Natural killer cell (primary cell): ENCODE measurements around the gene SLC39A7. TPM values are rescaled to one million over a fixed set of nuclear protein-coding genes. Genes with fewer than 3 reads are reported as not detected.

Experiments
- ATAC-seq, 3 donors: fragments of 150-1000 bp in 2 of 3; fragments of 200-7000 bp in 1 of 3; cut with Tn5 transposase; 1 replicate in 1 of 3; 2 replicates in 2 of 3; pipeline ENCODE4 v1.10.0; 2021; ENCODE audit warnings: mild to moderate bottlenecking in 2 of 3, moderate library complexity in 2 of 3
- DNase-seq, 2 donors: peaks; one replicate each; pipeline versions ENCODE4 v3.0.0 to v3.0.0-alpha.2; 2013 to 2021; ENCODE audit warnings: mixed read lengths in 1 of 2
- H3K27ac ChIP-seq: one replicate; pipeline ENCODE4 v1.5.1; 2013; ENCODE audit warnings: mild to moderate bottlenecking, low read length
- H3K27me3 ChIP-seq: one replicate; pipeline ENCODE4 v1.6.1; 2013; ENCODE audit warnings: low read length; ENCODE audit not compliant: control insufficient read depth, insufficient read depth
- H3K36me3 ChIP-seq: one replicate; pipeline ENCODE4 v1.6.1; 2013; ENCODE audit warnings: low read length; ENCODE audit not compliant: control insufficient read depth, insufficient read depth
- H3K4me1 ChIP-seq: one replicate; pipeline ENCODE4 v1.6.1; 2013; ENCODE audit warnings: low read length; ENCODE audit not compliant: control insufficient read depth, insufficient read depth
- H3K4me3 ChIP-seq: one replicate; pipeline ENCODE4 v1.5.1; 2013; ENCODE audit warnings: low read length
- H3K9me3 ChIP-seq: one replicate; pipeline ENCODE4 v1.6.1; 2013; ENCODE audit warnings: low read length; ENCODE audit not compliant: control insufficient read depth, insufficient read depth
- H3K27ac Mint-ChIP-seq, 2 donors: one replicate each; pipeline ENCODE4 v1.8.0; 2022; ENCODE audit warnings: mild to moderate bottlenecking in 2 of 2, mixed read lengths in 2 of 2, moderate library complexity in 1 of 2
- H3K27me3 Mint-ChIP-seq, 2 donors: one replicate each; pipeline ENCODE4 v1.8.0; 2022; ENCODE audit warnings: low read depth in 2 of 2, mixed read lengths in 2 of 2
- H3K36me3 Mint-ChIP-seq: one replicate; pipeline ENCODE4 v1.8.0; 2022; ENCODE audit warnings: mixed read lengths
- H3K4me1 Mint-ChIP-seq, 2 donors: one replicate each; pipeline ENCODE4 v1.8.0; 2022; ENCODE audit warnings: mixed read lengths in 2 of 2
- H3K4me3 Mint-ChIP-seq: one replicate; pipeline ENCODE4 v1.8.0; 2022; ENCODE audit warnings: mild to moderate bottlenecking, moderate library complexity, mixed read lengths
- H3K9me3 Mint-ChIP-seq, 2 donors: one replicate each; pipeline ENCODE4 v1.8.0; 2022; ENCODE audit warnings: mixed read lengths in 2 of 2
- WGBS: methylation state at CpG from one replicate; pipeline ENCODE4 v1.1.7; 2013; ENCODE audit warnings: missing lambda C conversion rate; ENCODE audit not compliant: insufficient coverage; 5-methylcytosine and 5-hydroxymethylcytosine counted together
- intact Hi-C: fragments of 100-400 bp; cut with micrococcal nuclease; formaldehyde crosslinking; loops from one replicate; pipeline ENCODE4 v1.14.2; 2022
- total RNA-seq, 4 donors: library from RNA; stranded (reverse); fragments of 120-200 nt in 1 of 4; gene quantifications; one replicate each; pipeline versions ENCODE4 v1.2.3 to v1.2.4, GENCODE V29; 2013 to 2022
- TF ChIP-seq, protein P1 (sequence below): fragments of 200-600 bp; IDR thresholded peaks from one replicate; pipeline ENCODE4 v1.8.0; 2022; ENCODE audit warnings: antibody characterized with exemption

SLC39A7 gene
- total RNA-seq, 3 donors from 2014 or later (not counting 1 experiment from before 2014, with no cell fraction given) = 38.9 to 45.7 (median 45.6) TPM

DNA sequence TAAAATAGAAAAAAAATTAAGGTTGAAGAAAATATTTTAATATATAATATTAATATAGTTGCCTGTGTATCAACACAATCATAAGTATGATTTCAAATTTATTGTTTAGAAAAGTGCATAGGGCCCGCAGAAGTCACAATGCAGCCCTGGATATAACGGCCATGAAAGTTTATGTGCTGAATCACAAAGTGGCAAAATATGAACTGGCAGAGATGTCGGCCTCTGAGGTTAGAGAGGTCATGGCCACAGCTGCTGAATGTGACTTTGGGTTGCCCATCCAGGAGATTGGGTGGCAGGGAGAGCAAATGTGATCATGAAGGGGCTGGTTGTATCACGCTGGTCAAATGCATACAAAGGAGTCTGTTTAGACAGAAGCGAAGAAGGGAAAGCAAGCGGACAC is 44.1 kb upstream of the SLC39A7 start:
- DNase-seq = no peak
- H3K27ac Mint-ChIP-seq = no peak overlapping the region
- no peaks in the 10 kb centered on the region for H3K27me3 ChIP-seq
- ATAC-seq = no peak
- no peaks in the 10 kb centered on the region for H3K36me3 Mint-ChIP-seq
- H3K27me3 Mint-ChIP-seq = peaks cover 2 to 8% of the 10 kb centered on the region in 2 donors
- TF ChIP-seq, protein P1, sequence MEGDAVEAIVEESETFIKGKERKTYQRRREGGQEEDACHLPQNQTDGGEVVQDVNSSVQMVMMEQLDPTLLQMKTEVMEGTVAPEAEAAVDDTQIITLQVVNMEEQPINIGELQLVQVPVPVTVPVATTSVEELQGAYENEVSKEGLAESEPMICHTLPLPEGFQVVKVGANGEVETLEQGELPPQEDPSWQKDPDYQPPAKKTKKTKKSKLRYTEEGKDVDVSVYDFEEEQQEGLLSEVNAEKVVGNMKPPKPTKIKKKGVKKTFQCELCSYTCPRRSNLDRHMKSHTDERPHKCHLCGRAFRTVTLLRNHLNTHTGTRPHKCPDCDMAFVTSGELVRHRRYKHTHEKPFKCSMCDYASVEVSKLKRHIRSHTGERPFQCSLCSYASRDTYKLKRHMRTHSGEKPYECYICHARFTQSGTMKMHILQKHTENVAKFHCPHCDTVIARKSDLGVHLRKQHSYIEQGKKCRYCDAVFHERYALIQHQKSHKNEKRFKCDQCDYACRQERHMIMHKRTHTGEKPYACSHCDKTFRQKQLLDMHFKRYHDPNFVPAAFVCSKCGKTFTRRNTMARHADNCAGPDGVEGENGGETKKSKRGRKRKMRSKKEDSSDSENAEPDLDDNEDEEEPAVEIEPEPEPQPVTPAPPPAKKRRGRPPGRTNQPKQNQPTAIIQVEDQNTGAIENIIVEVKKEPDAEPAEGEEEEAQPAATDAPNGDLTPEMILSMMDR = no peak
- H3K4me1 Mint-ChIP-seq = peaks cover 5 to 6% of the 10 kb centered on the region in 2 donors
- peaks cover 6% of the 10 kb centered on the region for H3K4me1 ChIP-seq
- H3K27ac ChIP-seq = no peak overlapping the region
- 91% methylated on average over 6 of the region's 6 CpGs for WGBS
- peaks cover 3% of the 10 kb centered on the region in 2 donors for H3K9me3 Mint-ChIP-seq
- H3K36me3 ChIP-seq = no peaks in the 10 kb centered on the region
- H3K9me3 ChIP-seq = peaks cover 2% of the 10 kb centered on the region
- H3K4me3 ChIP-seq = no peak overlapping the region
- H3K4me3 Mint-ChIP-seq = no peak overlapping the region
- intact Hi-C loops = loop anchor here (10.0 kb wide), 1 partner anchor 52 kb away; no protein-coding TSS in a partner anchor

- no peak overlapping the region for H3K4me3 Mint-ChIP-seq
- H3K36me3 Mint-ChIP-seq = no peaks in the 10 kb centered on the region
- 91% methylated on average over 1 of the region's 2 CpGs for WGBS
- peaks cover 2 to 8% of the 10 kb centered on the region in 2 donors for H3K27me3 Mint-ChIP-seq
- H3K4me1 ChIP-seq = peaks cover 10% of the 10 kb centered on the region
- no peak for DNase-seq
- H3K4me3 ChIP-seq = no peak overlapping the region
- TF ChIP-seq, protein P1 = no peak
- no peaks in the 10 kb centered on the region for H3K9me3 ChIP-seq
- peaks cover under 1% of the 10 kb centered on the region in 2 donors for H3K9me3 Mint-ChIP-seq
- no peak overlapping the region for H3K27ac ChIP-seq
- H3K27ac Mint-ChIP-seq = no peak overlapping the region
- peaks cover 9 to 10% of the 10 kb centered on the region in 2 donors for H3K4me1 Mint-ChIP-seq
- H3K27me3 ChIP-seq = no peaks in the 10 kb centered on the region
- intact Hi-C loops = loop anchor here (10.0 kb wide), 1 partner anchor 52 kb away; no protein-coding TSS in a partner anchor
- no peaks in the 10 kb centered on the region for H3K36me3 ChIP-seq
- ATAC-seq = no peak
These were observed 43.7 kb upstream of the SLC39A7 start for GRCh38 chr6:33156964-33157363.

DNA sequence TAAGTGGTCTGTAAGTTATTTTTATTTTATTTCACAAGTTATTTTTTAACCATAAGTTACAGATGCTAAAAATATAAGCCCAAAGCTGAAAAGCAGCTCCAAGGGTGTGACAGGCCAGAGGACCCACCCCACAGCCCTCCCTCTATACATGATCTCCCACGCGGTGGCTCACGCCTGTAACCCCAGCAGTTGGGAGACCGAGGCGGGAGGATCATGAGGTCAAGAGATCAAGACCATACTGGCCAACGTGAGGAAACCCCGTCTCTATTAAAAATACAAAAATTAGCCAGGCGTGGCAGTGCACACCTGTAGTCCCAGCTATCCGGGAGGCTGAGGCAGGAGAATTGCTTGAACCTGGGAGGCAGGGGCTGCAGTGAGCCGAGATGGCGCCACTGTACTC is 40.6 kb upstream of the SLC39A7 start:
- no peaks in the 10 kb centered on the region for H3K9me3 Mint-ChIP-seq
- no peaks in the 10 kb centered on the region for H3K36me3 Mint-ChIP-seq
- H3K4me3 Mint-ChIP-seq = no peak overlapping the region
- peaks cover 10 to 12% of the 10 kb centered on the region in 2 donors for H3K4me1 Mint-ChIP-seq
- Histone ChIP-seq H3K27me3 (no peaks in the 10 kb centered on the region), H3K4me3 (no peak overlapping the region), H3K9me3 (no peaks in the 10 kb centered on the region), H3K27ac (no peak overlapping the region), H3K36me3 (no peaks in the 10 kb centered on the region), H3K4me1 (peaks cover 12% of the 10 kb centered on the region)
- WGBS = 92% methylated on average over 11 of the region's 11 CpGs
- peaks cover 0 to 9% of the 10 kb centered on the region in 2 donors for H3K27me3 Mint-ChIP-seq
- ATAC-seq (no peak), DNase-seq (no peak)
- intact Hi-C loops = no loop called here
- H3K27ac Mint-ChIP-seq = no peak overlapping the region
- TF ChIP-seq, protein P1 = no peak
